Measurements from ENCODE around the gene PCBP3.

DNA sequence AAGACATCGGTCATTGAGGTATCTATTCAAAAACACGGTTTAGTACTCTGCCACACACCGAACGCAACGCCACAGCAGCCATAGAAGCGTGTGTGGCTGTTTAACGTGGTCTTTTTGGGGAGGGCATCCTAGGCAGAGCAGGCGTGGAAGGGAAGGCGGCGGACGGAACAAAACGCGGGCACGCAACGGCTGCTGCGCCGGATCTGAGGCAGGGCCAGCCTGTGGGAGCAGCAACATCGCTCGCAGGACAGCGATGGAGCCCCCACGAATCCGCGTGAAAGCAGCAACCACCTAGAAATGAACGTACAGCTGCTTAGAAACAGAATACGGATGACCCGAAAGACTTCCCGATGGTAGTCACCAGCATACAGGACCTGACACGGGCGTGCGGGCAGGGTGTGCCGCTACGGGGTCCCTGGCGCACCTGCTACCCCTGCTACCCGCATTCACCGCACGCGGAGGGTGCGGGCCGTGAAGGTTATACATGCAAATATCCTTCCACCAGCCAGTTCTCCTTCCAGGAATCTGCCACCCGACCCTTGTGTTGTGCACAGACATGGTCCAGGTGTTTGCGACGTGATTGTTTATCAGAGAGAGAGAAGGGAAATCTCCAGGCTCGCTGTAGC lies 223.6 kb downstream of the PCBP3 start:
- TF ChIP-seq, protein P1, sequence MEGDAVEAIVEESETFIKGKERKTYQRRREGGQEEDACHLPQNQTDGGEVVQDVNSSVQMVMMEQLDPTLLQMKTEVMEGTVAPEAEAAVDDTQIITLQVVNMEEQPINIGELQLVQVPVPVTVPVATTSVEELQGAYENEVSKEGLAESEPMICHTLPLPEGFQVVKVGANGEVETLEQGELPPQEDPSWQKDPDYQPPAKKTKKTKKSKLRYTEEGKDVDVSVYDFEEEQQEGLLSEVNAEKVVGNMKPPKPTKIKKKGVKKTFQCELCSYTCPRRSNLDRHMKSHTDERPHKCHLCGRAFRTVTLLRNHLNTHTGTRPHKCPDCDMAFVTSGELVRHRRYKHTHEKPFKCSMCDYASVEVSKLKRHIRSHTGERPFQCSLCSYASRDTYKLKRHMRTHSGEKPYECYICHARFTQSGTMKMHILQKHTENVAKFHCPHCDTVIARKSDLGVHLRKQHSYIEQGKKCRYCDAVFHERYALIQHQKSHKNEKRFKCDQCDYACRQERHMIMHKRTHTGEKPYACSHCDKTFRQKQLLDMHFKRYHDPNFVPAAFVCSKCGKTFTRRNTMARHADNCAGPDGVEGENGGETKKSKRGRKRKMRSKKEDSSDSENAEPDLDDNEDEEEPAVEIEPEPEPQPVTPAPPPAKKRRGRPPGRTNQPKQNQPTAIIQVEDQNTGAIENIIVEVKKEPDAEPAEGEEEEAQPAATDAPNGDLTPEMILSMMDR (optimal IDR thresholded peaks at IDR 0.05 in 1 of 3, IDR thresholded peaks at IDR 0.05 in 1 of 3, conservative IDR thresholded peaks at IDR 0.05 in 1 of 3; ENCODE audit: extremely low read depth in 1 of 3, insufficient read depth in 2 of 3, low read length in 3 of 3), result no peak
- no peak for TF ChIP-seq EZH2 (IDR thresholded peaks at IDR 0.05; ENCODE audit: low read length)
